Measurements from ENCODE around the gene TCP10L.
"Not testable (repeated sequence)": the region's sequence is repeated elsewhere in the genome, so short reads cannot be mapped to it uniquely, and the experiment has no call there.

TCP10L gene

GRCh38 chr21:32549440-32549839, 35.9 kb downstream of the TCP10L start:
- DNase-seq = no peak

DNA sequence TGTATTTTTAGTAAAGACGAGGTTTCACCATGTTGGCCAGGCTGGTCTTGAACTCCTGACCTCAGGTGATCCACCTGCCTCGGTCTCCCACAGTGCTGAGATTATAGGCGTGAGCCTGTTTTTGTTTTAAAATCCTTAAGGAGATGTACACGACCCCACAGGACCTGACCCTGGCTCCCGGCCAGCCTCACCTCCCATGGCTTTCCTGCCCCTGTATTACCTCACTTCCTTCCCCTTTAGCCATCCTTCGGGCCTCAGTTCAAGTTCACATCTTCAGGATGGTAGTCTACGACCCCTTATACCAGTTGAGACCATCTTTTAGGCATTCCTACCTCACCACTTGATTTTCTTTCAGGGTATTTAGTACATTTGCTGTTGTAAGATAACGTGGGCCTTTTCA, 36.3 kb downstream of the TCP10L start:
- DNase-seq = no peak

DNA sequence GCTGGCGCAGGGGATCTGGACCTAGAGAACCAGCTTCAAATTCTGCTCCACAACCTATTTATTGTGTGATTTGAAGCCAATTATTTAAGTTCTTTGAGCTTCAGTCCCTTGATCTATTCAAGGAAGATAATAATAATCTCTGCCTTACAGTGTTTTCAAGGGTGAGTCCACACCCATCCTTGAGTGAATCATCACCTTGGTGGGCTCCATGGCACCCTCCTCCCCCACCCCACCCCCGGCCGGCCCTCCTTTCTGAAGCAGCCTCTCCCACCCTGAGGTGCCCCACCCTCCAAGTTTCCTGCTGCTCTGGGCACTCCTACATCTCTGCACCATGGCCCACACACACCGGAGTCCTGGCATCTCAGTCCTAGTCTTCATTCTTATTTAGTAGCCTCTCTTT, 38.3 kb downstream of the TCP10L start:
- DNase-seq = no peak

- no peak for DNase-seq
These were observed 39.3 kb downstream of the TCP10L start for GRCh38 chr21:32545948-32546441.

DNA sequence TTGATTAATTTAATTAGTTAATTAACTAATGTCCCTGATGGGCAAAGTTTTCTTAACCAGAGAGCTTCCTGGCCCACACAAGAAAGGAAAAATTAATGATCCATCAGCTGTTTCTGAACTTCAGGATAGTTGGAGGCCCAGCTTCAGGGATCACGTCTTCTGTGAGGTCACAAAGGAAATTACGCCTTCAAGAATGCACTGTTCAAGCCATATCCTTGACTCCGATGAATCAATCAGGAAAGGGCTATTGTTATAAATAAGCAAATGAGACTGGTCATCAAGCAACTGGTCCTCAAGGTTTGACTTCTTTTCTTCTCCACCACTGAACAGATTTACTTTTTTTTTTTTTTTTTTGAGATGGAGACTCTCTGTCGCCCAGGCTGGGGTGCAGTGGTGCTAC, 40.6 kb downstream of the TCP10L start:
- no peak for DNase-seq

- DNase-seq = no peak
These were observed 41.3 kb downstream of the TCP10L start for GRCh38 chr21:32543975-32544374.

DNA sequence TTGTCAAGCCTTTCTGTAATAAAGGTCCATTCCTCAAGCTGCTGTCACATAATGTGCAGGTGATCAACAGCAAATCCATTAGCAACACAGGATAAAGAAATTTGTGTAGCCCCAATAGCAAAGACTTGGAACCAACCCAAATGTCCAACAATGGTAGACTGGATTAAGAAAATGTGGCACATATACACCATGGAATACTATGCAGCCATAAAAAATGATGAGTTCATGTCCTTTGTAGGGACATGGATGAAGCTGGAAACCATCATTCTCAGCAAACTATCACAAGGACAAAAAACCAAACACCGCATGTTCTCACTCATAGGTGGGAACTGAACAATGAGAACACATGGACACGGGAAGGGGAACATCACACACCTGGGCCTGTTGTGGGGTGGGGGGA, 42.3 kb downstream of the TCP10L start:
- DNase-seq = not testable (repeated sequence)

DNA sequence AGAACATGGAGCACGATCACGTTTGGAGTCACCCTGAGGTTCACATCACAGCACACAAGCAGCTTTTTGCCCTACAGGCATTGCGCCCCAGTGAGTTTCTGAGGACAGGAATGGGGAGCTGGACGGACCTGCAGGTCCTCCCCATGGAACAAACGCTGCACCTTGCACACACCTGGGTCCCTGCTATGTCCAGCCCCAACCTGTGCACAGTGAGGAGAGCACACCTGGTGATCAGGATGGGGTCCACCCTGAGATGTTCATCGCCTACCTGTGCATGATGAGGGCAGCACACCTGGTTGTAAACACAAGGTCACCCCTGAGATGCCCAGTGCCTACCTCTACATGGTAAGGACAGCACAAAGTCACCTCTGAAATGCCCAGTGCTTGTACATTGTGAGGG, 45.9 kb downstream of the TCP10L start:
- DNase-seq = no peak

DNA sequence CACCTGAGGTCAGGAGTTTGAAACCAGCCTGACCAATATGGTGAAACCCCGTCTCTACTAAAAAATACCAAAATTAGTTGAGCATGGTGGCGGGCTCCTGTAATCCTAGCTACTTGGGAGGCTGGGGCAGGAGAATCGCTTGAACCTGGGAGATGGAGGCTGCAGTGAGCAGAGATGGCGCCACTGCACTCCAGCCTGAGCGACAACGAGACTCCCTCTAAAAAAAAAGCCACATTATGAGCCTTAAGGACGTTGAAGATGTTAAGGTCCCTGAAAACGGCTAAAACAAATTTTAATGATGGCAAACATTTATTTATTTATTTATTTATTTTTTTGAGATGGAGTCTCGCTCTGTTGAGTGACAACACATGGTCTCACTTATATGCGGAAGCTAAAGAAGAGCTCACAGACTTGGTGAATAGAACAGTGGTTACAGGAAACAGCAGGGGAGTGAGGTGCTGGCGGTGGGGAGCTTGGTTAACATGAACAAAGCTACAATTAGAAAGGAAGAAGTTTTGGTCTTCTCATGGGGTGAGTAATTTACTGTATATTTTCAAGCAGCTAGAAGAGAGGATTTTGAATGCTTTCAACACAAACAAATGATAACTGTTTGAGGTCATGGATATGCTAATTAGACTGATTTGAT, 47.1 kb downstream of the TCP10L start:
- DNase-seq = no peak

DNA sequence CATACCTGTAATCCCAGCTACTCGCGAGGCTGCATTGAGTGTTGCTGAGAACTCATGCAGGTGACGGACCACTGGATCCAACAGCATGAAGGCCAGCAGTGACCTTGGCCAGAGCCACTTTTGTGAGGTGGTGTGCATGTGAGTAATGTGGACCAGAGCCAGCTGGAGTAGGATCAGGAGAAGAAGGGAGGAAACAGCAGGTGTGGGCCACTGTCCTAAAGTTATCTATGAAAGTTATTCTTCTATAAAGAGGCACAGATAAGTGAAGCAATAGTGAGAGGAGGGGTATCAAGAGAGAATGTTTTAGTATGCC, 47.8 kb downstream of the TCP10L start:
- no peak for DNase-seq

- DNase-seq = no peak
These were observed 49.7 kb downstream of the TCP10L start for GRCh38 chr21:32535612-32536011.

- DNase-seq = no peak
These were observed 51.2 kb downstream of the TCP10L start for GRCh38 chr21:32534113-32534512.

- DNase-seq = no peak
These were observed 51.7 kb downstream of the TCP10L start for GRCh38 chr21:32533611-32534010.

- DNase-seq = no peak
These were observed 52.3 kb downstream of the TCP10L start for GRCh38 chr21:32533053-32533452.

GRCh38 chr21:32532636-32533035, 52.7 kb downstream of the TCP10L start:
- DNase-seq = no peak

GRCh38 chr21:32531561-32531960, 53.8 kb downstream of the TCP10L start:
- not testable (repeated sequence) for DNase-seq

GRCh38 chr21:32530809-32531208, 54.5 kb downstream of the TCP10L start:
- not testable (repeated sequence) for DNase-seq

DNA sequence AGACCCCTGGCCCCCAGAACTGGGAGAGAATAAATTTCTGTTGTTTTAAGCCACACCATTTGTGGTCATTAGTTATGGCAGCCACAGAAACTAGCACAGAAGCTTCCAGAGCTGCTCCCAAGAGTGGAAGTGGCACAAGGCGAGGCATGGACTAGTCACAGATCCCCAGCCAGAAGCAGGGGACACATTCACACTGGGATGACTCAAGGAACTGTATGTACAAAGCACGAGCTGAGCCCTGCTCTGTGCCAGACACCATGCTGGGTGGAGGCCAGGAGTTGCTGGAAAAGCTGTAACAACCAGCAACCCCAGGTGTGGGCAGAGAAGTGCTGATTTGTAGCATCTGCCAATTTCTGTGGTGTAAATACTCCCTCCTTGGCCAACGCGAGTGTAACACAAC, 55.6 kb downstream of the TCP10L start:
- no peak for DNase-seq

DNA sequence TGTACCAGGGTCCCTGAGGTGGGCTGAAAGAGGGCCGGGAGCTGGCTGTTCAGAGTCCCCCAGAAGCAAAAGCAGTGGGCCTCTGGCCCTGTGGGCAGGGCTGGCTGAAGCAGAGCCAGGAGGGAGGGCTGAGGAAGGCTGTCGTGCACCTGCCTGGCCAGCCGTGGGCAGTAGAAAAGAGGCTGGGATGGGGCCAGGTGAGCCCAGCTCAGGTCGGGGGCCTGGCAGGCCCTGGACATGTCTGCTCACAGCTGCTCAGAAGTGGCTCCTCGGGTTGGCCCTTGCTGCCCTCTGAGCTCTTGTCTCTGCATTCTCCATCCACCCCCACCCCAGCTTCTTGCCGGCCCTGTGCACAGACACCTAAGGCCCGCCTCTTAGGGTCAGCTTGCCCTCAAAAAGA, 60.0 kb downstream of the TCP10L start:
- DNase-seq = no peak

GRCh38 chr21:32523988-32524719, 61.2 kb downstream of the TCP10L start:
- DNase-seq = no peak

All from NCI-H524 (cell line).